ENCODE results near the gene LILRA2. TPM values are rescaled to one million over a fixed set of nuclear protein-coding genes. Genes with fewer than 3 reads are reported as not detected.

LILRA2 gene
- total and polyA plus RNA-seq, 2 of the 13 experiments (the other 11 are each of a cell fraction or from before 2014, with no cell fraction given) = 0.53 TPM; not detected in 1

DNA sequence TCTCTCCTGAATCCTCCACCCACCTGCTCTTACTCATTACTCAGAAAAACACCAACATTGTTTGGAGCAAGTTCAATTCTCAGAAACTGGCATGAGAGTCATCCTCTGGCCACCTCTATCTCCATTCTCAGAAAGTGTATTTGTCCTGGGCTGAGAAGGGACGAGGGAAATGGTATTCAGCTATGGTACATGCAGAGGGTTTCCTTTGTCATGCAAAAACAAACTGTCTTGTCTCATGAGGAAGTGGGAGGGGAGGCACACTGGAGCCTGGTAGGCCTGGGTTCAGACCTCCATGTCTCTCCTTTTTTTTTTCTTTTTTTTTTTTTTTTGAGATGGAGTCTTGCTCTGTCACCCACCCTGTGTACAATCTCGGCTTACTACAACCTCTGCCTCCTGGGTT is 31.9 kb upstream of the LILRA2 start:
- WGBS (ENCODE audit: low lambda C conversion rate) = 0% methylated on average over 2 of the region's 2 CpGs
- no peak for FAIRE-seq
- H4K20me1 ChIP-seq (ENCODE audit: insufficient read depth, low read length) = no peaks in the 10 kb centered on the region

DNA sequence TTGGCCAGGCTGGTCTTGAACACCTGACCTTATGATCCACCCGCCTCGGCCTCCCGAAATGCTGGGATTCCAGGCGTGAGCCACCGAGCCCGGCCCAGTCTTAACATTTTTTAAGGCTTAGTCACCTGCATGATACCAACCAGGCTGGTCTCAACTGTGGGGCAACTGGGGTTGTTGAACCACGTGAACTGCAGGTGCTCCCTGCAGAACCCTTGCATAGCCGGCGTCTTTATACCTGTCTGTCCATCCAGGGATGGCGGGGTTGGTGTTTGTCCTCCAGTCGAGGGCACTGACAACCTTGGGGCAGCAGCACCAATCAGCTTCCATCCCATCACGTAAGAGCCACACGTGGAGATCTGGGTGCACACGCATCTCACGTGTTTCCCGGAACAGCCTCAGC is 24.8 kb upstream of the LILRA2 start:
- WGBS (ENCODE audit: low lambda C conversion rate) = 53% methylated on average over 14 of the region's 16 CpGs
- in situ Hi-C loops (cut with HindIII; ENCODE audit: extremely low pct_ligation_motif_present, low pct_unique_long_range_greater_than_20kb) = no loop called here
- Histone ChIP-seq H4K20me1 (ENCODE audit: insufficient read depth, low read length) (no peaks in the 10 kb centered on the region), H3K4me2 (ENCODE audit: low read depth, low read length) (no peak overlapping the region), H3K27me3 (ENCODE audit: control insufficient read depth in 1 of 2, insufficient read depth in 2 of 2, low read length in 2 of 2) (no peaks in the 10 kb centered on the region), H3K79me2 (ENCODE audit: insufficient read depth, low read length) (no peaks in the 10 kb centered on the region), H3K9me3 (ENCODE audit: low read length) (no peaks in the 10 kb centered on the region), H3K36me3 (replicated peaks in 1 of 2; ENCODE audit: control insufficient read depth in 1 of 2, insufficient read depth in 2 of 2, low read length in 2 of 2) (no peaks in the 10 kb centered on the region), H3K9ac (ENCODE audit: insufficient read depth, low read depth, low read length) (no peak overlapping the region), H3K4me3 (replicated peaks in 1 of 3; ENCODE audit: insufficient read depth in 1 of 3, low read depth in 2 of 3, low read length in 3 of 3) (no peak overlapping the region), H3K4me1 (ENCODE audit: insufficient read depth, low read length) (no peaks in the 10 kb centered on the region), H2AFZ (ENCODE audit: low read length) (no peak overlapping the region), H3K27ac (ENCODE audit: extremely low read length, insufficient read depth, low read length) (no peak overlapping the region)
- CTCF ChIA-PET (ENCODE audit: low intra/inter-chr PET ratio, low total read pairs) = no interaction called here
- POLR2A ChIA-PET = no interaction called here
- no TSS peak for BruUV-seq (replicated peaks)
- DNase-seq (ENCODE audit: low spot score) (no peak), ATAC-seq (no peak), FAIRE-seq (no peak)
- intact Hi-C loops (cut with micrococcal nuclease; ENCODE audit: unreplicated experiment) = no loop called here
- TF ChIP-seq NFE2 (CRISPR knock-in tag; IDR thresholded peaks at IDR 0.05) = no peak
- TF ChIP-seq ZNF34 (CRISPR knock-in tag; IDR thresholded peaks at IDR 0.05; ENCODE audit: borderline replicate concordance) = no peak
- TF ChIP-seq TEAD3 (CRISPR knock-in tag; optimal IDR thresholded peaks at IDR 0.05; ENCODE audit: borderline replicate concordance) = no peak
- TF ChIP-seq, protein P1, sequence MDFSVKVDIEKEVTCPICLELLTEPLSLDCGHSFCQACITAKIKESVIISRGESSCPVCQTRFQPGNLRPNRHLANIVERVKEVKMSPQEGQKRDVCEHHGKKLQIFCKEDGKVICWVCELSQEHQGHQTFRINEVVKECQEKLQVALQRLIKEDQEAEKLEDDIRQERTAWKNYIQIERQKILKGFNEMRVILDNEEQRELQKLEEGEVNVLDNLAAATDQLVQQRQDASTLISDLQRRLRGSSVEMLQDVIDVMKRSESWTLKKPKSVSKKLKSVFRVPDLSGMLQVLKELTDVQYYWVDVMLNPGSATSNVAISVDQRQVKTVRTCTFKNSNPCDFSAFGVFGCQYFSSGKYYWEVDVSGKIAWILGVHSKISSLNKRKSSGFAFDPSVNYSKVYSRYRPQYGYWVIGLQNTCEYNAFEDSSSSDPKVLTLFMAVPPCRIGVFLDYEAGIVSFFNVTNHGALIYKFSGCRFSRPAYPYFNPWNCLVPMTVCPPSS (IDR thresholded peaks at IDR 0.05) = no peak
- no peak for TF ChIP-seq HDAC2 (CRISPR knock-in tag; IDR thresholded peaks at IDR 0.05)
- TF ChIP-seq, protein P2, sequence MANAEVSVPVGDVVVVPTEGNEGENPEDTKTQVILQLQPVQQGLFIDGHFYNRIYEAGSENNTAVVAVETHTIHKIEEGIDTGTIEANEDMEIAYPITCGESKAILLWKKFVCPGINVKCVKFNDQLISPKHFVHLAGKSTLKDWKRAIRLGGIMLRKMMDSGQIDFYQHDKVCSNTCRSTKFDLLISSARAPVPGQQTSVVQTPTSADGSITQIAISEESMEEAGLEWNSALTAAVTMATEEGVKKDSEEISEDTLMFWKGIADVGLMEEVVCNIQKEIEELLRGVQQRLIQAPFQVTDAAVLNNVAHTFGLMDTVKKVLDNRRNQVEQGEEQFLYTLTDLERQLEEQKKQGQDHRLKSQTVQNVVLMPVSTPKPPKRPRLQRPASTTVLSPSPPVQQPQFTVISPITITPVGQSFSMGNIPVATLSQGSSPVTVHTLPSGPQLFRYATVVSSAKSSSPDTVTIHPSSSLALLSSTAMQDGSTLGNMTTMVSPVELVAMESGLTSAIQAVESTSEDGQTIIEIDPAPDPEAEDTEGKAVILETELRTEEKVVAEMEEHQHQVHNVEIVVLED (CRISPR knock-in tag; IDR thresholded peaks at IDR 0.05; ENCODE audit: borderline replicate concordance) = no peak
- TF ChIP-seq MEF2D (CRISPR knock-in tag; IDR thresholded peaks at IDR 0.05) = no peak
- no peak for TF ChIP-seq RAD51 (IDR thresholded peaks at IDR 0.05; ENCODE audit: borderline replicate concordance)
- no peak for TF ChIP-seq ZMAT3 (CRISPR knock-in tag; conservative IDR thresholded peaks at IDR 0.05)
- no peak for TF ChIP-seq ZNF501 (CRISPR knock-in tag; IDR thresholded peaks at IDR 0.05)
- TF ChIP-seq CC2D1A (CRISPR knock-in tag; IDR thresholded peaks at IDR 0.05) = no peak

More for the DNA sequence above, 31.9 kb upstream of the LILRA2 start:
- no peaks in the 10 kb centered on the region; a peak in 2 of 5 replicates for H3K27me3 ChIP-seq (ENCODE audit: control insufficient read depth in 1 of 2, insufficient read depth in 2 of 2, low read length in 2 of 2)
- H3K9me3 ChIP-seq (ENCODE audit: low read length) = no peaks in the 10 kb centered on the region
- in situ Hi-C loops (cut with HindIII; ENCODE audit: extremely low pct_ligation_motif_present, low pct_unique_long_range_greater_than_20kb) (no loop called here), intact Hi-C loops (cut with micrococcal nuclease; ENCODE audit: unreplicated experiment) (no loop called here)
- ChIA-PET POLR2A (no interaction called here), CTCF (ENCODE audit: low intra/inter-chr PET ratio, low total read pairs) (no interaction called here)
- no peak overlapping the region for H3K27ac ChIP-seq (ENCODE audit: extremely low read length, insufficient read depth, low read length)
- no peaks in the 10 kb centered on the region for H3K36me3 ChIP-seq (replicated peaks in 1 of 2; ENCODE audit: control insufficient read depth in 1 of 2, insufficient read depth in 2 of 2, low read length in 2 of 2)
- ATAC-seq = no peak
- H3K4me1 ChIP-seq (ENCODE audit: insufficient read depth, low read length) = no peaks in the 10 kb centered on the region
- DNase-seq (ENCODE audit: low spot score) = no peak
- H3K4me2 ChIP-seq (ENCODE audit: low read depth, low read length) = no peak overlapping the region
- no peak overlapping the region for H3K9ac ChIP-seq (ENCODE audit: insufficient read depth, low read depth, low read length)
- no peak overlapping the region for H2AFZ ChIP-seq (ENCODE audit: low read length)
- no peak overlapping the region for H3K4me3 ChIP-seq (replicated peaks in 1 of 3; ENCODE audit: insufficient read depth in 1 of 3, low read depth in 2 of 3, low read length in 3 of 3)
- no peak for TF ChIP-seq TBP (CRISPR knock-in tag; IDR thresholded peaks at IDR 0.05)
- TF ChIP-seq MTF1 (CRISPR knock-in tag; IDR thresholded peaks at IDR 0.05) = no peak
- no peak for TF ChIP-seq DNMT1 (CRISPR knock-in tag; IDR thresholded peaks at IDR 0.05)
- TF ChIP-seq, protein P3, sequence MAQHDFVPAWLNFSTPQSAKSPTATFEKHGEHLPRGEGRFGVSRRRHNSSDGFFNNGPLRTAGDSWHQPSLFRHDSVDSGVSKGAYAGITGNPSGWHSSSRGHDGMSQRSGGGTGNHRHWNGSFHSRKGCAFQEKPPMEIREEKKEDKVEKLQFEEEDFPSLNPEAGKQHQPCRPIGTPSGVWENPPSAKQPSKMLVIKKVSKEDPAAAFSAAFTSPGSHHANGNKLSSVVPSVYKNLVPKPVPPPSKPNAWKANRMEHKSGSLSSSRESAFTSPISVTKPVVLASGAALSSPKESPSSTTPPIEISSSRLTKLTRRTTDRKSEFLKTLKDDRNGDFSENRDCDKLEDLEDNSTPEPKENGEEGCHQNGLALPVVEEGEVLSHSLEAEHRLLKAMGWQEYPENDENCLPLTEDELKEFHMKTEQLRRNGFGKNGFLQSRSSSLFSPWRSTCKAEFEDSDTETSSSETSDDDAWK (CRISPR knock-in tag; IDR thresholded peaks at IDR 0.05) = no peak
- no peak for TF ChIP-seq PCBP2 (optimal IDR thresholded peaks at IDR 0.05; ENCODE audit: low read depth, low read length, poor library complexity, severe bottlenecking)
- TF ChIP-seq, protein P4, sequence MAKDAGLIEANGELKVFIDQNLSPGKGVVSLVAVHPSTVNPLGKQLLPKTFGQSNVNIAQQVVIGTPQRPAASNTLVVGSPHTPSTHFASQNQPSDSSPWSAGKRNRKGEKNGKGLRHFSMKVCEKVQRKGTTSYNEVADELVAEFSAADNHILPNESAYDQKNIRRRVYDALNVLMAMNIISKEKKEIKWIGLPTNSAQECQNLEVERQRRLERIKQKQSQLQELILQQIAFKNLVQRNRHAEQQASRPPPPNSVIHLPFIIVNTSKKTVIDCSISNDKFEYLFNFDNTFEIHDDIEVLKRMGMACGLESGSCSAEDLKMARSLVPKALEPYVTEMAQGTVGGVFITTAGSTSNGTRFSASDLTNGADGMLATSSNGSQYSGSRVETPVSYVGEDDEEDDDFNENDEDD (CRISPR knock-in tag; IDR thresholded peaks at IDR 0.05; ENCODE audit: borderline replicate concordance) = no peak
- no peaks in the 10 kb centered on the region for H3K79me2 ChIP-seq (ENCODE audit: insufficient read depth, low read length)
- BruUV-seq (replicated peaks) = no TSS peak
